Body of pancreas (tissue), 4 donors: Measurements from ENCODE around the gene NRG3. TPM values are rescaled to one million over a fixed set of nuclear protein-coding genes. Genes with fewer than 3 reads are reported as not detected.

Source experiments
- ATAC-seq: fragments of 150-250 bp; one replicate; pipeline ENCODE4 v1.9.1; 2016
- DNase-seq, 4 donors: peaks; one replicate each; pipeline ENCODE4 v3.0.0-alpha.2; 2019
- H3K27ac ChIP-seq, 4 donors: fragments of 200-600 bp; sonication (generic); 1 replicate in 3 of 4; 2 replicates in 1 of 4; pipeline versions ENCODE4 v1.5.1 to v1.6.1; 2016 to 2019; ENCODE audit warnings: mild to moderate bottlenecking in 1 of 4, mixed read lengths in 1 of 4, moderate library complexity in 1 of 4
- H3K27me3 ChIP-seq, 2 donors: fragments of 200-600 bp; sonication (generic); one replicate each; pipeline ENCODE4 v1.6.0; 2016; ENCODE audit warnings: mild to moderate bottlenecking in 1 of 2
- H3K36me3 ChIP-seq, 2 donors: fragments of 200-600 bp; sonication (generic); replicated peaks in 1 of 2; 2 replicates each; pipeline ENCODE4 v1.5.1; 2016; ENCODE audit warnings: low read depth in 2 of 2; ENCODE audit not compliant: insufficient read depth in 1 of 2
- H3K4me1 ChIP-seq: fragments of 200-600 bp; sonication (generic); one replicate; pipeline ENCODE4 v1.6.0; 2016
- H3K4me3 ChIP-seq, 2 donors: fragments of 200-600 bp; sonication (generic); 1 replicate in 1 of 2; 2 replicates in 1 of 2; pipeline ENCODE4 v1.5.1; 2016 to 2019
- H3K9me3 ChIP-seq, 3 donors: fragments of 200-600 bp; sonication (generic); 1 replicate in 2 of 3; 2 replicates in 1 of 3; pipeline ENCODE4 v1.5.1; 2016
- CTCF ChIP-seq, 7 experiments: fragments of 450-650 bp in 4 of 7; fragments of 200-600 bp in 3 of 7; sonication (generic) in 3 of 7; IDR thresholded peaks; one replicate each; pipeline ENCODE4 v1.5.1; 2016 to 2019; ENCODE audit warnings: antibody characterized with exemption in 7 of 7
- POLR2A ChIP-seq, 3 donors: fragments of 450-650 bp; IDR thresholded peaks; one replicate each; pipeline ENCODE4 v1.6.1; 2016; ENCODE audit warnings: antibody characterized with exemption in 3 of 3, mild to moderate bottlenecking in 2 of 3
- WGBS, 2 donors: methylation state at CpG; one replicate each; pipeline ENCODE4 v1.1.5; 2017; 5-methylcytosine and 5-hydroxymethylcytosine counted together
- intact Hi-C: fragments of 100-400 bp; cut with DNase I; formaldehyde crosslinking; loops from one replicate; pipeline ENCODE4 v1.15.1; 2023
- total RNA-seq, 2 donors: library from RNA; depleted of rRNA; stranded (reverse); fragments of >200 nt; gene quantifications; one replicate each; pipeline ENCODE4 v1.1.0, GENCODE V29; 2016

Gene NRG3
- total RNA-seq, 2 donors from 2014 or later = 0.26 TPM; not detected in 1

GRCh38 chr10:82817676-82818422, 942.9 kb downstream of the NRG3 start:
- H3K27me3 ChIP-seq = no peaks in the 10 kb centered on the region
- peaks cover 4% of the 10 kb centered on the region for H3K4me1 ChIP-seq
- H3K36me3 ChIP-seq = no peaks in the 10 kb centered on the region
- intact Hi-C loops = no loop called here
- no peak overlapping the region for H3K4me3 ChIP-seq
- DNase-seq (no peak), ATAC-seq (no peak)
- H3K27ac ChIP-seq = no peak overlapping the region
- WGBS, 2 donors = 84 to 86% methylated on average over 6 of the region's 6 CpGs
- no peaks in the 10 kb centered on the region for H3K9me3 ChIP-seq
- TF ChIP-seq POLR2A (IDR thresholded peaks at IDR 0.05) (no peak), CTCF (IDR thresholded peaks at IDR 0.05) (no peak)

GRCh38 chr10:82821043-82821442, 946.0 kb downstream of the NRG3 start:
- WGBS, 2 donors = 56 to 78% methylated on average over 2 of the region's 2 CpGs
- no peaks in the 10 kb centered on the region for H3K27me3 ChIP-seq
- no peaks in the 10 kb centered on the region for H3K36me3 ChIP-seq
- no peak for DNase-seq
- no peak for ATAC-seq
- no peaks in the 10 kb centered on the region for H3K9me3 ChIP-seq
- H3K4me3 ChIP-seq = no peak overlapping the region
- intact Hi-C loops = no loop called here
- no peak for TF ChIP-seq POLR2A (IDR thresholded peaks at IDR 0.05)
- no peak for TF ChIP-seq CTCF (IDR thresholded peaks at IDR 0.05)
- H3K4me1 ChIP-seq = no peaks in the 10 kb centered on the region
- H3K27ac ChIP-seq = no peak overlapping the region

GRCh38 chr10:82826132-82826531, 951.1 kb downstream of the NRG3 start:
- H3K27me3 ChIP-seq = no peaks in the 10 kb centered on the region
- WGBS, 2 donors = 96 to 97% methylated on average over 1 of the region's 1 CpG
- ATAC-seq (no peak), DNase-seq (no peak)
- H3K4me1 ChIP-seq = no peaks in the 10 kb centered on the region
- intact Hi-C loops = no loop called here
- TF ChIP-seq POLR2A (IDR thresholded peaks at IDR 0.05) = no peak
- TF ChIP-seq CTCF (IDR thresholded peaks at IDR 0.05) = no peak
- H3K4me3 ChIP-seq = no peak overlapping the region
- H3K9me3 ChIP-seq = no peaks in the 10 kb centered on the region
- H3K36me3 ChIP-seq = no peaks in the 10 kb centered on the region
- H3K27ac ChIP-seq = no peak overlapping the region

- no peak overlapping the region for H3K27ac ChIP-seq
- no peaks in the 10 kb centered on the region for H3K36me3 ChIP-seq
- DNase-seq (no peak), ATAC-seq (no peak)
- H3K4me1 ChIP-seq = no peaks in the 10 kb centered on the region
- no peak overlapping the region for H3K4me3 ChIP-seq
- H3K27me3 ChIP-seq = no peaks in the 10 kb centered on the region
- intact Hi-C loops = no loop called here
- 67 to 76% methylated on average over 4 of the region's 4 CpGs for whole genome bisulfite sequencing, 2 donors
- no peak for TF ChIP-seq CTCF (IDR thresholded peaks at IDR 0.05)
- TF ChIP-seq POLR2A (IDR thresholded peaks at IDR 0.05) = no peak
- H3K9me3 ChIP-seq = no peaks in the 10 kb centered on the region
Measured at GRCh38 chr10:82827901-82828300, 952.9 kb downstream of the NRG3 start.

- Histone ChIP-seq H3K4me1 (no peaks in the 10 kb centered on the region), H3K9me3 (no peaks in the 10 kb centered on the region), H3K4me3 (no peak overlapping the region), H3K27ac (no peak overlapping the region), H3K27me3 (no peaks in the 10 kb centered on the region), H3K36me3 (no peaks in the 10 kb centered on the region)
- intact Hi-C loops = no loop called here
- DNase-seq (no peak), ATAC-seq (no peak)
- TF ChIP-seq POLR2A (IDR thresholded peaks at IDR 0.05) (no peak), CTCF (IDR thresholded peaks at IDR 0.05) (no peak)
- WGBS, 2 donors = 76% methylated on average over 3 of the region's 3 CpGs
Measured at GRCh38 chr10:82847242-82847641, 972.2 kb downstream of the NRG3 start.
